AG04450 (cell line): ENCODE data around the gene BET1. TPM values are rescaled to one million over a fixed set of nuclear protein-coding genes. Genes with fewer than 3 reads are reported as not detected.

Source experiments
- CTCF ChIA-PET: fragments of 300-600, 350-600 bp; formaldehyde crosslinking; extraction: SDS; loops from one replicate; lab custom pipeline; 2022; ENCODE audit warnings: antibody characterized with exemption, inconsistent platforms; lab: Charles Lee
- POLR2A ChIA-PET: fragments of 350-600 bp; formaldehyde crosslinking; extraction: SDS; loops from one replicate; lab custom pipeline; 2021; ENCODE audit warnings: antibody characterized with exemption, inconsistent platforms; lab: Yijun Ruan, JAX
- DNase-seq: peaks from one replicate; pipeline ENCODE4 v3.0.0-alpha.2; 2011; ENCODE audit warnings: low read depth, low spot score
- H3K27ac ChIP-seq: one replicate; pipeline ENCODE4 v1.5.1; 2012; ENCODE audit warnings: low read depth, low read length, control low read depth
- H3K27me3 ChIP-seq: one replicate; pipeline ENCODE4 v1.6.0; 2012; ENCODE audit warnings: low read length; ENCODE audit not compliant: control insufficient read depth, insufficient read depth
- H3K4me3 ChIP-seq: 2 replicates; pipeline ENCODE4 v1.5.1; 2011; ENCODE audit warnings: mild to moderate bottlenecking, low read depth, low read length, control low read depth
- H3K9me3 ChIP-seq: 2 replicates; pipeline ENCODE4 v1.5.1; 2012; ENCODE audit warnings: low read length; ENCODE audit not compliant: control insufficient read depth, insufficient read depth
- CTCF ChIP-seq: IDR thresholded peaks from 2 replicates; pipeline ENCODE4 v1.5.1; 2011; ENCODE audit warnings: low read depth, low read length, control low read depth, inconsistent platforms
- polyA plus RNA-seq: library from polyadenylated mRNA; depleted of rRNA; stranded (reverse); fragments of >200 nt; gene quantifications from 2 replicates; pipeline ENCODE4 v1.2.3, GENCODE V29; 2011

Gene BET1
- polyA plus RNA-seq, 1 experiment, result 53.9 TPM

DNA sequence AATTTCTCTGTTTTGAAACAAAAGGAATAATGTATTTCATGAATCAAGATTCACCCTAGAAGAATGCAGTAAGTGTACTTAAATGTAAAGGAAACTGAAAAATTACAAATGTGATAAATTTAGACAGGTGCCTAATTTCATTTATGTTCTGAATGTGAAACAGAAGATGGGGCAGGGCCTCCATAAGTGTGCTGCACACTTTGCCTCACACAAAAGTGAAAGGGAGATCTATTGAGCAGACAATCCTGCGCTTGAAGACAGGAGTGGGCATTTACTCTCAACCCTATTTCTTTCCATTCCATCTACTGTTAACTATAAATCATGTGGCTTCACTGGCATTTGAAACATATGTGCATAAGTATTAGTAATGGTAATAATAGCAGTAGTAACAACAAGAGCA lies 46.4 kb downstream of the BET1 start:
- no peak overlapping the region for H3K27ac ChIP-seq
- CTCF ChIA-PET, result no interaction called here
- H3K4me3 ChIP-seq, result no peak overlapping the region

GRCh38 chr7:93955304-93955703 lies 48.9 kb downstream of the BET1 start:
- ChIA-PET CTCF (no interaction called here), POLR2A (no interaction called here)
- Histone ChIP-seq H3K27me3 (no peaks in the 10 kb centered on the region), H3K27ac (no peak overlapping the region), H3K4me3 (no peak overlapping the region), H3K9me3 (no peaks in the 10 kb centered on the region)
- no peak for TF ChIP-seq CTCF
- DNase-seq, result no peak

More for the DNA sequence above, 46.4 kb downstream of the BET1 start:
- H3K27me3 ChIP-seq, result no peaks in the 10 kb centered on the region
- no peak for DNase-seq
- POLR2A ChIA-PET, result no interaction called here
- no peaks in the 10 kb centered on the region for H3K9me3 ChIP-seq
- no peak for TF ChIP-seq CTCF

DNA sequence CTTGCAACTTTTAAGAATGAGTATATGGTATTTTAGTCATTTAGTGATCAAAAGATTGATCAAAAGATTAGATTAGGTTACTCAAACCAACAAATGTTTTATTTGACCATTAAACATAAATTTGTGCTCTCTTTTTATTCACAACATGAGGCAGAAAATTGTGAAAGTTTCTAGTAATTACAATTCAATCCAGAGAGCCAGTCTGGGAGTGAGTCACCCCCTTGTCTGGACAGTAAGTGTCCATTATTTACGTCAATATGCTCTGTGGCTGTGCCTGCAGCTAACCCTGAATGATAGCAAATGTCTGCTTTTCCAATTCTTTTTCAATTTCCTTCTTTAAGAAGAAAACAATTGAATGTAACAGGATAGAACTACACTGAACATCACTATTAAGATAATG lies 54.7 kb downstream of the BET1 start:
- no peak overlapping the region for H3K27ac ChIP-seq
- H3K27me3 ChIP-seq, result no peaks in the 10 kb centered on the region
- CTCF ChIA-PET, result interaction anchor here (1.1 to 1.5 kb wide), 3 partner anchors 22 to 138 kb away, joined by 3 to 6 read pairs (median 5); no protein-coding TSS in a partner anchor
- no peak overlapping the region for H3K4me3 ChIP-seq
- POLR2A ChIA-PET, result no interaction called here
- H3K9me3 ChIP-seq, result no peaks in the 10 kb centered on the region
- DNase-seq, result peak; percentile 36
- no peak for TF ChIP-seq CTCF

DNA sequence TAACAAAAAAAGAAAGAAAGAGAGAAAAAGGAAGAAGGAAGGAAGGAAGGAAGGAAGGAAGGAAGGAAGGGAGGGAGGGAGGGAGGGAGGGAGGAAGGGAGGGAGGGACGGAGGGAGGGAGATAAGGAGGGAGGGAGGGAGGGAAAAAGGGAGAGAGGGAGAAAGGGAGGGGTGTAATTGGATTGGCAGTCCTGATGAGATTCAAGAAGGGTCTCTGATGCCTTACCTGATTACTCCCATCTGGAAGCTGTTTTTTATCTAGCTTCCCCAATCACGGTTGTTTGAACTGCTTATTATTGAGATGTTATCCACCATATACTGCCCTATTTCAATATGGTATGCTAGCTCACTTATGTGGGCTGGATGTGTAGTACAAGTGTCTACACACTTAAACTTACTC lies 55.3 kb downstream of the BET1 start:
- ChIA-PET CTCF (interaction anchor here (1.1 to 1.5 kb wide), 3 partner anchors 21 to 139 kb away, joined by 3 to 6 read pairs (median 5); no protein-coding TSS in a partner anchor), POLR2A (interaction anchor here (1.7 kb wide), 1 partner anchor 181 kb away, joined by 3 read pairs; no protein-coding TSS in a partner anchor)
- no peaks in the 10 kb centered on the region for H3K9me3 ChIP-seq
- H3K4me3 ChIP-seq, result no peak overlapping the region
- H3K27ac ChIP-seq, result no peak overlapping the region
- TF ChIP-seq CTCF, result no peak
- H3K27me3 ChIP-seq, result no peaks in the 10 kb centered on the region
- no peak for DNase-seq

DNA sequence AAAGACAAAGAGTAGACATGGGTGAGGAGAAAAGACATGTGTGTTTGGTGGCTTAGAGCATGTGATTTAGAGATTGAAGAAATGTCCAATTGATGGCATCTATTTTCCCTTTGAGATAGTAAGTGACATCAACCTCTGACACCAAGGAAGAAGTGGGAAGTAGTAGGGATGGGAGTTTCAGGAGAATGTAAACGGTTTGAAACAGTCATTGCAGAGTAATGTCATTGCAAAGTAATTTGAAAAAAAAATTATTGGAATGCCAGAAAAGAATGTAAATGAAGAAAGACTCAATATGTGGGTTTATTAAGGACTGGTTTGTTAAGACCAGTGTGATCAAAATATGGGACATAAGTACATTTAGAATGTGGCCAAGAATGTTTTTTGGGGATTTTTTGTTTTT lies 56.0 kb downstream of the BET1 start:
- CTCF ChIA-PET, result interaction anchor here (0.5 kb wide), 1 partner anchor 35 kb away, joined by 3 read pairs; no protein-coding TSS in a partner anchor
- no peak overlapping the region for H3K27ac ChIP-seq
- POLR2A ChIA-PET, result interaction anchor here (1.7 kb wide), 1 partner anchor 182 kb away, joined by 3 read pairs; no protein-coding TSS in a partner anchor
- TF ChIP-seq CTCF, result no peak
- no peak overlapping the region for H3K4me3 ChIP-seq
- H3K9me3 ChIP-seq, result no peaks in the 10 kb centered on the region
- no peaks in the 10 kb centered on the region for H3K27me3 ChIP-seq
- no peak for DNase-seq
